HG03558 (cell line): Measurements from ENCODE around the gene ABCA8.
"Not testable (repeated sequence)": the region's sequence is repeated elsewhere in the genome, so short reads cannot be mapped to it uniquely, and the experiment has no call there.

ENCODE experiments used
- ATAC-seq: cut with Tn5 transposase; IDR thresholded peaks from one replicate; pipeline ENCODE4 v1.9.1; 2021; ENCODE audit warnings: moderate number of reproducible peaks; ENCODE audit not compliant: unreplicated experiment; ENCODE audit errors: extremely low read depth

ABCA8 gene

GRCh38 chr17:68834328-68834836, 120.8 kb downstream of the ABCA8 start:
- ATAC-seq: no peak

GRCh38 chr17:68832109-68832802, 122.9 kb downstream of the ABCA8 start:
- no peak for ATAC-seq

- no peak for ATAC-seq
Measured at GRCh38 chr17:68831170-68831569, 124.0 kb downstream of the ABCA8 start.

GRCh38 chr17:68830313-68830712, 124.9 kb downstream of the ABCA8 start:
- ATAC-seq: no peak

- ATAC-seq: no peak
Measured at GRCh38 chr17:68829211-68829610, 126.0 kb downstream of the ABCA8 start.

GRCh38 chr17:68824707-68825106, 130.5 kb downstream of the ABCA8 start:
- ATAC-seq: no peak

GRCh38 chr17:68824185-68824584, 131.0 kb downstream of the ABCA8 start:
- not testable (repeated sequence) for ATAC-seq

GRCh38 chr17:68822719-68823289, 132.4 kb downstream of the ABCA8 start:
- no peak for ATAC-seq

GRCh38 chr17:68821860-68822696, 133.1 kb downstream of the ABCA8 start:
- ATAC-seq: no peak

GRCh38 chr17:68820825-68821481, 134.2 kb downstream of the ABCA8 start:
- ATAC-seq: no peak

GRCh38 chr17:68820476-68820824, 134.7 kb downstream of the ABCA8 start:
- no peak for ATAC-seq

- no peak for ATAC-seq
Measured at GRCh38 chr17:68819465-68819864, 135.7 kb downstream of the ABCA8 start.
